Transverse colon (tissue), 4 donors: ENCODE data around the gene GAPVD1.

Source experiments
- EP300 ChIP-seq: sonication (generic); formaldehyde crosslinking; IDR thresholded peaks from one replicate; pipeline ENCODE4 v1.6.1; 2017; ENCODE audit warnings: antibody characterized with exemption, low read depth
- POLR2A ChIP-seq: fragments of 450-650 bp; IDR thresholded peaks from one replicate; pipeline ENCODE4 v1.6.1; 2016; ENCODE audit warnings: antibody characterized with exemption, mild to moderate bottlenecking, moderate library complexity
- POLR2AphosphoS5 ChIP-seq, 3 donors: sonication (generic); formaldehyde crosslinking; IDR thresholded peaks; one replicate each; pipeline ENCODE4 v1.6.1; 2016; ENCODE audit warnings: antibody characterized with exemption in 3 of 3
- TF ChIP-seq, protein P1 (sequence below), 5 experiments: fragments of 200-600 bp in 3 of 5; fragments of 450-650 bp in 2 of 5; sonication (generic) in 3 of 5; IDR thresholded peaks; 1 replicate in 2 of 5; 2 replicates in 3 of 5; pipeline ENCODE4 v1.5.1; 2016 to 2017; ENCODE audit warnings: antibody characterized with exemption in 5 of 5, inconsistent platforms in 3 of 5, mild to moderate bottlenecking in 2 of 5, moderate library complexity in 1 of 5

DNA sequence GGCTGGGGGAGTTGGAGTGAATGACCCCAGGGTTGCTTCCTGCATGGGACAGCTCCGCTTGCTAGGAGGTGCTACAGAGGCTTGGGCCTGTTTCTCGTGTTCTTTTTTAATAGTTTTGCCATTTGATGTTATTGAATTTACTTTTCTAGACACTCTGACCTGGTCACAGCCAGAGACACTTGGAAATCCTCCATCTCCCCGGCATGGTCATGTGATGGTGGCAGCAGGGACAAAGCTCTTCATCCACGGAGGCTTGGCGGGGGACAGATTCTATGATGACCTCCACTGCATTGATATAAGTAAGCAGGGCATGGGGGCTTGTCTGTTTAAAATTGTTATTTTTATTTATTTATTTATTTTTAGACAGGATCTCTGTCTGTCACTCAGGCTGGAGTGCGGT is 33.9 kb upstream of the GAPVD1 start:
- TF ChIP-seq, protein P1, sequence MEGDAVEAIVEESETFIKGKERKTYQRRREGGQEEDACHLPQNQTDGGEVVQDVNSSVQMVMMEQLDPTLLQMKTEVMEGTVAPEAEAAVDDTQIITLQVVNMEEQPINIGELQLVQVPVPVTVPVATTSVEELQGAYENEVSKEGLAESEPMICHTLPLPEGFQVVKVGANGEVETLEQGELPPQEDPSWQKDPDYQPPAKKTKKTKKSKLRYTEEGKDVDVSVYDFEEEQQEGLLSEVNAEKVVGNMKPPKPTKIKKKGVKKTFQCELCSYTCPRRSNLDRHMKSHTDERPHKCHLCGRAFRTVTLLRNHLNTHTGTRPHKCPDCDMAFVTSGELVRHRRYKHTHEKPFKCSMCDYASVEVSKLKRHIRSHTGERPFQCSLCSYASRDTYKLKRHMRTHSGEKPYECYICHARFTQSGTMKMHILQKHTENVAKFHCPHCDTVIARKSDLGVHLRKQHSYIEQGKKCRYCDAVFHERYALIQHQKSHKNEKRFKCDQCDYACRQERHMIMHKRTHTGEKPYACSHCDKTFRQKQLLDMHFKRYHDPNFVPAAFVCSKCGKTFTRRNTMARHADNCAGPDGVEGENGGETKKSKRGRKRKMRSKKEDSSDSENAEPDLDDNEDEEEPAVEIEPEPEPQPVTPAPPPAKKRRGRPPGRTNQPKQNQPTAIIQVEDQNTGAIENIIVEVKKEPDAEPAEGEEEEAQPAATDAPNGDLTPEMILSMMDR (IDR thresholded peaks at IDR 0.05) = no peak
- TF ChIP-seq POLR2A = no peak
- TF ChIP-seq POLR2AphosphoS5 (IDR thresholded peaks at IDR 0.05) = no peak
- no peak for TF ChIP-seq EP300
